ENCODE measurements around the gene SLFNL1.

Gene SLFNL1

DNA sequence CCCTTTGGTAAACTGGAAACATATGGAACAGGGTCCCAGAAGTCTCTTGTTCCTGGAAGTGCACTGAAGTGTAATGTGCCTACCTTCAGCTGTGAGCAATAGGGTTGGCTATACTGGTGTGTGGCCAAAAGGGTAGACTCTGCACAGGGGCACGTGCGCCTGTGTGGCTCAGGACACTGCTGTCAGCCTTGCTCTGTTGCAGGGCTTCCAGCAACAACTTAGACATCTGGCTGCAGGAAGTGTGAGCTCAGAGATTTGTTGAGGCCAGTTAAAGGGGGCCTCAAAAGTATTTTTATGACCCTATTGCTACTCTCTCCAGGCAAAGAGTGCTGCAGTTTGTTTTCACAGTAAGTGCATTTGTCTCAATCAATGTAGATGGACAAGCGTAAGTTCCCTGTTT lies 34.6 kb downstream of the SLFNL1 start:
- H3K9me3 ChIP-seq (ENCODE audit: control extremely low read depth in 1 of 5, control insufficient read depth in 4 of 5, insufficient read depth in 2 of 5, low read depth in 1 of 5, low read length in 4 of 5) = no peaks in the 10 kb centered on the region
- POLR2A ChIA-PET = no interaction called here
- CTCF ChIA-PET = interaction anchor here (1.0 to 1.1 kb wide), 2 partner anchors 12 to 24 kb away, joined by 3 read pairs; no protein-coding TSS in a partner anchor
- peaks cover 28 to 92% (median 67%) of the 10 kb centered on the region in 4 experiments for H3K36me3 ChIP-seq (ENCODE audit: control insufficient read depth in 4 of 4, insufficient read depth in 4 of 4, low read length in 3 of 4)
- H3K27me3 ChIP-seq (replicated peaks in 2 of 5; ENCODE audit: control insufficient read depth in 4 of 5, insufficient read depth in 5 of 5, low read length in 4 of 5) = no peaks in the 10 kb centered on the region
- DNase-seq = no peak
- H3K4me1 ChIP-seq (ENCODE audit: control extremely low read depth in 1 of 4, control insufficient read depth in 4 of 4, insufficient read depth in 4 of 4, low read length in 3 of 4) = peaks cover 0 to 2% (median 0%) of the 10 kb centered on the region in 4 experiments
- no peak overlapping the region for H3K27ac ChIP-seq (ENCODE audit: insufficient read depth in 1 of 2, low read depth in 1 of 2, low read length in 2 of 2, poor library complexity in 1 of 2, severe bottlenecking in 2 of 2)
- no peak overlapping the region for H3K4me3 ChIP-seq (ENCODE audit: control insufficient read depth in 1 of 7, extremely low read depth in 1 of 7, insufficient read depth in 4 of 7, low read depth in 2 of 7, low read length in 6 of 7)
- 83% methylated on average over 3 of the region's 3 CpGs for WGBS (ENCODE audit: insufficient coverage)

DNA sequence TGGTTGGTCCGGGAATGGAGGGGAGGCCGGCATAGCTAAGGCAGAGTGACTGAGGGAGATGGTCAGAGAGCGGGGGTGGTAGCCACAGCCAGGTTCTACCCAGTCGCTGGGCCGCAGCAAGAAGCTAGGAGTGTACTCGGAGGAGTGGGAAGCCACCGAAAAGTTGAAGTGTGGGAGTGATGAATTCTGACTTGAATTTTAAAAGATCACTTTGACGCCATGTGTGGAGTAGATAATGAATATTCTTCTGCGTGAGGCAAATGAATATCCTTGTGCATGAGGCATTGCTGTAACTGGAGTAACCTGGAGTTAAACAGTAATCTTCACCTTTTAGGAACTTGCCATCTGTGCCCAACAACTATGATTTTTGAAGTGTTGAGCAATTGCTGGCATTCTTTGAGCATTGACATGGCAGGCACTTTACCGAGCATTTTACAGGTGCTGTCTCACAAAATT lies 35.2 kb downstream of the SLFNL1 start:
- ChIA-PET CTCF (interaction anchor here (1.1 kb wide), 1 partner anchor 11 kb away, joined by 3 read pairs; no protein-coding TSS in a partner anchor), POLR2A (no interaction called here)
- H3K4me1 ChIP-seq (ENCODE audit: control extremely low read depth in 1 of 4, control insufficient read depth in 4 of 4, insufficient read depth in 4 of 4, low read length in 3 of 4) = peaks cover 0 to 5% (median 0%) of the 10 kb centered on the region in 4 experiments
- H3K27me3 ChIP-seq (replicated peaks in 2 of 5; ENCODE audit: control insufficient read depth in 4 of 5, insufficient read depth in 5 of 5, low read length in 4 of 5) = no peaks in the 10 kb centered on the region
- DNase-seq = no peak
- 99% methylated on average over 10 of the region's 10 CpGs for WGBS (ENCODE audit: insufficient coverage)
- H3K4me3 ChIP-seq (ENCODE audit: control insufficient read depth in 1 of 7, extremely low read depth in 1 of 7, insufficient read depth in 4 of 7, low read depth in 2 of 7, low read length in 6 of 7) = no peak overlapping the region
- no peaks in the 10 kb centered on the region for H3K9me3 ChIP-seq (ENCODE audit: control extremely low read depth in 1 of 5, control insufficient read depth in 4 of 5, insufficient read depth in 2 of 5, low read depth in 1 of 5, low read length in 4 of 5)
- peaks cover 25 to 86% (median 63%) of the 10 kb centered on the region in 4 experiments for H3K36me3 ChIP-seq (ENCODE audit: control insufficient read depth in 4 of 4, insufficient read depth in 4 of 4, low read length in 3 of 4)
- no peak overlapping the region for H3K27ac ChIP-seq (ENCODE audit: insufficient read depth in 1 of 2, low read depth in 1 of 2, low read length in 2 of 2, poor library complexity in 1 of 2, severe bottlenecking in 2 of 2)

DNA sequence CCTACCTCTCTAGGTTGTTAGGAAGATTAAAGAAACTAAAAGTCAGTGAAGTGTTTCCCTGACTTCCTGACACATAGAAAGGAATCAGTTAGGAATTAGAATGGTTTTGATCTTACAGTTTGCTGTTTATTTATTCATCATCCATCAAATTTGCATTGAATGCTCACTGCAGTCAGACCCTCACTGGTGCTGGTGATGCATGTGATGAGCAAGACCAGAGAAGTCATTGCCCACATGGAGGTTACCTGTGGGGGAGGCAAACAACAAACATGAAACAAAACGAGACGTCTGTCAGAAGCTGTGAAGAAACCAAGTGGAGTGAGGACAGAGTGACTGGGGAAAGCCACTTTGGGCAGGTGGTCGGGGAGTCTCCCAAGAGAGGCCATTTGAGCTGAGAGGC lies 35.6 kb downstream of the SLFNL1 start:
- ChIA-PET CTCF (interaction anchor here (1.1 kb wide), 1 partner anchor 11 kb away, joined by 3 read pairs; no protein-coding TSS in a partner anchor), POLR2A (no interaction called here)
- Histone ChIP-seq H3K36me3 (ENCODE audit: control insufficient read depth in 4 of 4, insufficient read depth in 4 of 4, low read length in 3 of 4) (peaks cover 25 to 82% (median 58%) of the 10 kb centered on the region in 4 experiments), H3K4me3 (ENCODE audit: control insufficient read depth in 1 of 7, extremely low read depth in 1 of 7, insufficient read depth in 4 of 7, low read depth in 2 of 7, low read length in 6 of 7) (no peak overlapping the region), H3K27me3 (replicated peaks in 2 of 5; ENCODE audit: control insufficient read depth in 4 of 5, insufficient read depth in 5 of 5, low read length in 4 of 5) (no peaks in the 10 kb centered on the region), H3K4me1 (ENCODE audit: control extremely low read depth in 1 of 4, control insufficient read depth in 4 of 4, insufficient read depth in 4 of 4, low read length in 3 of 4) (peaks cover 0 to 10% (median 1%) of the 10 kb centered on the region in 4 experiments), H3K27ac (ENCODE audit: insufficient read depth in 1 of 2, low read depth in 1 of 2, low read length in 2 of 2, poor library complexity in 1 of 2, severe bottlenecking in 2 of 2) (no peak overlapping the region), H3K9me3 (ENCODE audit: control extremely low read depth in 1 of 5, control insufficient read depth in 4 of 5, insufficient read depth in 2 of 5, low read depth in 1 of 5, low read length in 4 of 5) (no peaks in the 10 kb centered on the region)
- 88% methylated on average over 3 of the region's 3 CpGs for WGBS (ENCODE audit: insufficient coverage)
- DNase-seq = no peak

DNA sequence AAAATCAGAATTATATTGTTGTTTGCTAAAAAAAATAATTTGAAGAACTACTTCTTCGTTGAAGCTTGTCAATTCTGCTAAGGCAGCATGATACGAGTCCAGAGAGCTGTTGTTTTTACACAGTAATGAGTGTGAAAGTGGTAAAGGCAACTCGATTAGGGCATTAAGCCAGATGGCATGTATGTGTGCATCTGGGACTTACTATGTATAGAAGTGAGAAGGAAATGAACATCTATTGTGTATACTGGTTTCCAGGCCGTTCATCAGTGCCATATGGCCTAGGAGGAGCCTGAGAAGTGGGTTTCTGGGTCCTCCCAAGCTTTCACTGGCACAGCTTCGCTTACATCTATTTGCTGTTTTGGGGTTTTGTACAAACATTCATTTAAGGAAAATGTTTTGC lies 36.4 kb downstream of the SLFNL1 start:
- CTCF ChIA-PET = interaction anchor here (1.1 kb wide), 1 partner anchor 18 kb away, joined by 5 read pairs; no protein-coding TSS in a partner anchor
- no peaks in the 10 kb centered on the region for H3K9me3 ChIP-seq (ENCODE audit: control extremely low read depth in 1 of 5, control insufficient read depth in 4 of 5, insufficient read depth in 2 of 5, low read depth in 1 of 5, low read length in 4 of 5)
- POLR2A ChIA-PET = no interaction called here
- 83% methylated on average over 5 of the region's 5 CpGs for WGBS (ENCODE audit: insufficient coverage)
- no peaks in the 10 kb centered on the region for H3K27me3 ChIP-seq (replicated peaks in 2 of 5; ENCODE audit: control insufficient read depth in 4 of 5, insufficient read depth in 5 of 5, low read length in 4 of 5)
- peaks cover 0 to 17% (median 9%) of the 10 kb centered on the region in 4 experiments for H3K4me1 ChIP-seq (ENCODE audit: control extremely low read depth in 1 of 4, control insufficient read depth in 4 of 4, insufficient read depth in 4 of 4, low read length in 3 of 4)
- H3K4me3 ChIP-seq (ENCODE audit: control insufficient read depth in 1 of 7, extremely low read depth in 1 of 7, insufficient read depth in 4 of 7, low read depth in 2 of 7, low read length in 6 of 7) = no peak overlapping the region
- H3K27ac ChIP-seq (ENCODE audit: insufficient read depth in 1 of 2, low read depth in 1 of 2, low read length in 2 of 2, poor library complexity in 1 of 2, severe bottlenecking in 2 of 2) = no peak overlapping the region
- DNase-seq = no peak
- H3K36me3 ChIP-seq (ENCODE audit: control insufficient read depth in 4 of 4, insufficient read depth in 4 of 4, low read length in 3 of 4) = peaks cover 25 to 76% (median 52%) of the 10 kb centered on the region in 4 experiments

DNA sequence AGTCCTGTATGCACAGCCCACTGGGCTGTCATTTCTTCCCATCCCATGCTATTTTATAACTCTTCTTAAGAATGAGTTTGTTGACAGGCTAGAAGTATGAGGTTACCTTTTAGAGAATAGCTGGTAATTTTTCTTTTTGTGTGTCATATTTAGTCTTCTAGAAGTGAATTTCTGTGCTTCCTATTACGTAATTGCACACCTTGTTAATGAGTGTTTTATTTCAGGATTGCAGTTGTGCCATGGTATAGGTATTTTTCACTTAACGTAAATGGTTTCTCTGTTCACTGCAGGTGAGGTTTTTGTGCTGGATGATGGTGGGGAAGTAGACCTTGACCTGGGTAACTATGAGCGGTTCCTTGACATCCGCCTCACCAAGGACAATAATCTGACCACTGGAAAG lies 37.0 kb downstream of the SLFNL1 start:
- Histone ChIP-seq H3K4me3 (ENCODE audit: control insufficient read depth in 1 of 7, extremely low read depth in 1 of 7, insufficient read depth in 4 of 7, low read depth in 2 of 7, low read length in 6 of 7) (no peak overlapping the region), H3K9me3 (ENCODE audit: control extremely low read depth in 1 of 5, control insufficient read depth in 4 of 5, insufficient read depth in 2 of 5, low read depth in 1 of 5, low read length in 4 of 5) (no peaks in the 10 kb centered on the region), H3K4me1 (ENCODE audit: control extremely low read depth in 1 of 4, control insufficient read depth in 4 of 4, insufficient read depth in 4 of 4, low read length in 3 of 4) (peaks cover 0 to 19% (median 11%) of the 10 kb centered on the region in 4 experiments), H3K36me3 (ENCODE audit: control insufficient read depth in 4 of 4, insufficient read depth in 4 of 4, low read length in 3 of 4) (peaks cover 25 to 70% (median 48%) of the 10 kb centered on the region in 4 experiments), H3K27me3 (replicated peaks in 2 of 5; ENCODE audit: control insufficient read depth in 4 of 5, insufficient read depth in 5 of 5, low read length in 4 of 5) (no peaks in the 10 kb centered on the region), H3K27ac (ENCODE audit: insufficient read depth in 1 of 2, low read depth in 1 of 2, low read length in 2 of 2, poor library complexity in 1 of 2, severe bottlenecking in 2 of 2) (no peak overlapping the region)
- ChIA-PET CTCF (interaction anchor here (1.1 kb wide), 1 partner anchor 19 kb away, joined by 5 read pairs; no protein-coding TSS in a partner anchor), POLR2A (no interaction called here)
- no peak for DNase-seq
- 100% methylated on average over 1 of the region's 4 CpGs for WGBS (ENCODE audit: insufficient coverage)

DNA sequence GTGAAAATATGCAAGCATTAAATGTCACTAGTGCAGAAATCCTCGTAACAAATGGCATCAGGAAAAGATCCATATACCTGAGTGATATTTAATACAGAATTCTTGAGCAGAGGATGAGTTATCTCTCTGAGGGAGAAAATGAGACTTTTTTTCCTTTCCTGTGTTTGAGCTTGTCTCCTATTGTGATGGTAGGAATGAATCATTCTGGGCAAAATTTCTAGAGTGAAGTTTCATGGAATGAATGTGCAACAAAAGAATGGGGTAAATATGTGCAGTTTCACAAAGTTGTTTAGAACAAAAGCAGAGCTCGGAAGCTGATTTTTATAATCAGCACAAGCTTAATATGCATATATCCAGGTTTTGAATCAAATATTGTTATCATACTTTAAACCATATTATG lies 37.5 kb downstream of the SLFNL1 start:
- Histone ChIP-seq H3K4me1 (ENCODE audit: control extremely low read depth in 1 of 4, control insufficient read depth in 4 of 4, insufficient read depth in 4 of 4, low read length in 3 of 4) (peaks cover 0 to 22% (median 14%) of the 10 kb centered on the region in 4 experiments), H3K9me3 (ENCODE audit: control extremely low read depth in 1 of 5, control insufficient read depth in 4 of 5, insufficient read depth in 2 of 5, low read depth in 1 of 5, low read length in 4 of 5) (no peaks in the 10 kb centered on the region), H3K27ac (ENCODE audit: insufficient read depth in 1 of 2, low read depth in 1 of 2, low read length in 2 of 2, poor library complexity in 1 of 2, severe bottlenecking in 2 of 2) (no peak overlapping the region), H3K27me3 (replicated peaks in 2 of 5; ENCODE audit: control insufficient read depth in 4 of 5, insufficient read depth in 5 of 5, low read length in 4 of 5) (no peaks in the 10 kb centered on the region), H3K4me3 (ENCODE audit: control insufficient read depth in 1 of 7, extremely low read depth in 1 of 7, insufficient read depth in 4 of 7, low read depth in 2 of 7, low read length in 6 of 7) (no peak overlapping the region), H3K36me3 (ENCODE audit: control insufficient read depth in 4 of 4, insufficient read depth in 4 of 4, low read length in 3 of 4) (peaks cover 22 to 65% (median 45%) of the 10 kb centered on the region in 4 experiments)
- 100% methylated on average over 1 of the region's 2 CpGs for WGBS (ENCODE audit: insufficient coverage)
- DNase-seq = no peak
- ChIA-PET POLR2A (no interaction called here), CTCF (interaction anchor here (1.1 kb wide), 1 partner anchor 19 kb away, joined by 5 read pairs; no protein-coding TSS in a partner anchor)

DNA sequence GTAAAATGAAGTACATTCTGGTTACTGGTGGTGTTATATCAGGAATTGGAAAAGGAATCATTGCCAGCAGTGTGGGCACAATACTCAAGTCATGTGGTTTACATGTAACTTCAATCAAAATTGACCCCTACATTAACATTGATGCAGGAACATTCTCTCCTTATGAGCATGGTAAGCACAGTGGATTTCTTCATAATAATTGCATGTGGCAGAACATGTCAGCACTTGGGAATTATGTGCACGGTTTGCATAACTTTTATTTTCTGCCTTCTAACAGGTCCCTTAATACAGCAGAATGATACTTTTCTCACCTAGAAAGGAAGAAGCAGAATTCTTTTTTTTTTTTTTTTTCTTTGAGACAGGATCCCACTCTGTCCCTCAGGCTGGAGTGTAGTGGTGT lies 38.2 kb downstream of the SLFNL1 start:
- ChIA-PET CTCF (no interaction called here), POLR2A (no interaction called here)
- no peak for DNase-seq
- no peak overlapping the region for H3K4me3 ChIP-seq (ENCODE audit: control insufficient read depth in 1 of 7, extremely low read depth in 1 of 7, insufficient read depth in 4 of 7, low read depth in 2 of 7, low read length in 6 of 7)
- no CpG with 5 or more reads among the region's 1 CpG for WGBS (ENCODE audit: insufficient coverage)
- H3K27me3 ChIP-seq (replicated peaks in 2 of 5; ENCODE audit: control insufficient read depth in 4 of 5, insufficient read depth in 5 of 5, low read length in 4 of 5) = no peaks in the 10 kb centered on the region
- no peak overlapping the region for H3K27ac ChIP-seq (ENCODE audit: insufficient read depth in 1 of 2, low read depth in 1 of 2, low read length in 2 of 2, poor library complexity in 1 of 2, severe bottlenecking in 2 of 2)
- peaks cover 0 to 26% (median 16%) of the 10 kb centered on the region in 4 experiments for H3K4me1 ChIP-seq (ENCODE audit: control extremely low read depth in 1 of 4, control insufficient read depth in 4 of 4, insufficient read depth in 4 of 4, low read length in 3 of 4)
- no peaks in the 10 kb centered on the region for H3K9me3 ChIP-seq (ENCODE audit: control extremely low read depth in 1 of 5, control insufficient read depth in 4 of 5, insufficient read depth in 2 of 5, low read depth in 1 of 5, low read length in 4 of 5)
- peaks cover 20 to 57% (median 39%) of the 10 kb centered on the region in 4 experiments for H3K36me3 ChIP-seq (ENCODE audit: control insufficient read depth in 4 of 4, insufficient read depth in 4 of 4, low read length in 3 of 4)

Data from common myeloid progenitor, CD34-positive (primary cell).